ENCODE results near the gene THBS2.

GRCh38 chr6:169269180-169270076 lies 15.8 kb upstream of the THBS2 start:
- TF ChIP-seq, protein P1, sequence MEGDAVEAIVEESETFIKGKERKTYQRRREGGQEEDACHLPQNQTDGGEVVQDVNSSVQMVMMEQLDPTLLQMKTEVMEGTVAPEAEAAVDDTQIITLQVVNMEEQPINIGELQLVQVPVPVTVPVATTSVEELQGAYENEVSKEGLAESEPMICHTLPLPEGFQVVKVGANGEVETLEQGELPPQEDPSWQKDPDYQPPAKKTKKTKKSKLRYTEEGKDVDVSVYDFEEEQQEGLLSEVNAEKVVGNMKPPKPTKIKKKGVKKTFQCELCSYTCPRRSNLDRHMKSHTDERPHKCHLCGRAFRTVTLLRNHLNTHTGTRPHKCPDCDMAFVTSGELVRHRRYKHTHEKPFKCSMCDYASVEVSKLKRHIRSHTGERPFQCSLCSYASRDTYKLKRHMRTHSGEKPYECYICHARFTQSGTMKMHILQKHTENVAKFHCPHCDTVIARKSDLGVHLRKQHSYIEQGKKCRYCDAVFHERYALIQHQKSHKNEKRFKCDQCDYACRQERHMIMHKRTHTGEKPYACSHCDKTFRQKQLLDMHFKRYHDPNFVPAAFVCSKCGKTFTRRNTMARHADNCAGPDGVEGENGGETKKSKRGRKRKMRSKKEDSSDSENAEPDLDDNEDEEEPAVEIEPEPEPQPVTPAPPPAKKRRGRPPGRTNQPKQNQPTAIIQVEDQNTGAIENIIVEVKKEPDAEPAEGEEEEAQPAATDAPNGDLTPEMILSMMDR (IDR thresholded peaks at IDR 0.05 in 2 of 3, conservative IDR thresholded peaks at IDR 0.05 in 1 of 3; ENCODE audit: borderline replicate concordance in 1 of 3, insufficient read depth in 1 of 3, low read depth in 2 of 3, low read length in 2 of 3) = no peak
- TF ChIP-seq YY1 (IDR thresholded peaks at IDR 0.05; ENCODE audit: extremely low read depth, insufficient replicate concordance, low read depth, low read length) (no peak), EZH2phosphoT487 (IDR thresholded peaks at IDR 0.05; ENCODE audit: borderline replicate concordance) (no peak), RAD21 (IDR thresholded peaks at IDR 0.05; ENCODE audit: low read depth) (no peak), EZH2 (IDR thresholded peaks at IDR 0.05) (no peak), ZNF274 (IDR thresholded peaks at IDR 0.05; ENCODE audit: low read depth, low read length) (no peak)

All from HCT116 (cell line).